Measurements from ENCODE around the gene ZBTB48. TPM values are rescaled to one million over a fixed set of nuclear protein-coding genes. Genes with fewer than 3 reads are reported as not detected.
"Not testable (repeated sequence)": the region's sequence is repeated elsewhere in the genome, so short reads cannot be mapped to it uniquely, and the experiment has no call there.

Gene ZBTB48
- 19.3 and 21.2 TPM in 2 replicates for total RNA-seq

GRCh38 chr1:6579374-6580118, at the start of gene ZBTB48:
TSS of gene ZBTB48 (plus strand) at chr1:6579994. CDS start at chr1:6580610, 616 bp downstream.
- peak; percentile 91 for DNase-seq (ENCODE audit: low read depth)

- DNase-seq (ENCODE audit: low read depth): no peak
Measured at GRCh38 chr1:6530504-6531160, 49.2 kb upstream of the ZBTB48 start.

GRCh38 chr1:6531996-6532395, 47.8 kb upstream of the ZBTB48 start:
- no peak for DNase-seq (ENCODE audit: low read depth)

GRCh38 chr1:6534248-6534822, 45.5 kb upstream of the ZBTB48 start:
- no peak for DNase-seq (ENCODE audit: low read depth)

GRCh38 chr1:6535214-6535613, 44.6 kb upstream of the ZBTB48 start:
- no peak for DNase-seq (ENCODE audit: low read depth)

GRCh38 chr1:6536291-6536690, 43.5 kb upstream of the ZBTB48 start:
- no peak for DNase-seq (ENCODE audit: low read depth)

GRCh38 chr1:6538956-6539355, 40.8 kb upstream of the ZBTB48 start:
- DNase-seq (ENCODE audit: low read depth): no peak

- DNase-seq (ENCODE audit: low read depth): peak; percentile 24
Measured at GRCh38 chr1:6544831-6545230, 35.0 kb upstream of the ZBTB48 start.

- DNase-seq (ENCODE audit: low read depth): no peak
Measured at GRCh38 chr1:6545276-6546112, 34.3 kb upstream of the ZBTB48 start.

- no peak for DNase-seq (ENCODE audit: low read depth)
Measured at GRCh38 chr1:6546326-6546725, 33.5 kb upstream of the ZBTB48 start.

GRCh38 chr1:6547301-6547700, 32.5 kb upstream of the ZBTB48 start:
- peak; percentile 41 for DNase-seq (ENCODE audit: low read depth)

- DNase-seq (ENCODE audit: low read depth): peak; percentile 76
Measured at GRCh38 chr1:6554031-6554906, 25.5 kb upstream of the ZBTB48 start, which contains the start of gene NOL9. TSS of gene NOL9 (minus strand) at chr1:6554513. CDS start at chr1:6554502, 11 bp downstream.

- DNase-seq (ENCODE audit: low read depth): no peak
Measured at GRCh38 chr1:6554907-6555778, 24.7 kb upstream of the ZBTB48 start, which contains the start of gene TAS1R1. TSS of gene TAS1R1 (plus strand) at chr1:6555307. CDS start at chr1:6555374, 67 bp downstream.

GRCh38 chr1:6557597-6557996, 22.2 kb upstream of the ZBTB48 start:
- DNase-seq (ENCODE audit: low read depth): no peak

GRCh38 chr1:6559161-6559560, 20.6 kb upstream of the ZBTB48 start:
- DNase-seq (ENCODE audit: low read depth): not testable (repeated sequence)

- no peak for DNase-seq (ENCODE audit: low read depth)
Measured at GRCh38 chr1:6560267-6560666, 19.5 kb upstream of the ZBTB48 start.

- no peak for DNase-seq (ENCODE audit: low read depth)
Measured at GRCh38 chr1:6569033-6569432, 10.8 kb upstream of the ZBTB48 start.

GRCh38 chr1:6570100-6570499, 9.7 kb upstream of the ZBTB48 start:
- no peak for DNase-seq (ENCODE audit: low read depth)

GRCh38 chr1:6570987-6571386, 8.8 kb upstream of the ZBTB48 start:
- DNase-seq (ENCODE audit: low read depth): no peak
